Neural cell (in vitro differentiated cells): ENCODE measurements around the gene BTAF1. TPM values are rescaled to one million over a fixed set of nuclear protein-coding genes. Genes with fewer than 3 reads are reported as not detected.

Experiments used
- H2AFZ ChIP-seq: fragments of 200-600, 300-800 bp; sonication (generic), shearing (Covaris generic); 2 replicates; pipeline ENCODE4 v1.6.0; 2014; ENCODE audit warnings: low read depth, mild to moderate bottlenecking, antibody characterized with exemption, low read length, moderate library complexity
- H3F3A ChIP-seq: fragments of 200-600 bp; shearing (Covaris generic); 2 replicates; pipeline ENCODE4 v1.6.1; 2016; ENCODE audit warnings: mild to moderate bottlenecking, moderate library complexity, mixed read lengths, antibody characterized with exemption, low read length; ENCODE audit not compliant: insufficient read depth, poor library complexity, severe bottlenecking
- H3K27ac ChIP-seq: fragments of 200-600, 300-800 bp; sonication (generic), shearing (Covaris generic); 2 replicates; pipeline ENCODE4 v1.5.1; 2014; ENCODE audit warnings: mild to moderate bottlenecking, low read length, moderate library complexity
- H3K27me3 ChIP-seq: fragments of 300-800, 200-600 bp; sonication (generic), shearing (Covaris generic); 2 replicates; pipeline ENCODE4 v1.6.0; 2014; ENCODE audit warnings: mild to moderate bottlenecking, low read depth, low read length, moderate library complexity; ENCODE audit not compliant: insufficient read depth
- H3K36me3 ChIP-seq: fragments of 300-800, 200-600 bp; sonication (generic), shearing (Covaris generic); 2 replicates; pipeline ENCODE4 v1.5.1; 2014; ENCODE audit warnings: mild to moderate bottlenecking, antibody characterized with exemption, low read length, moderate library complexity; ENCODE audit not compliant: insufficient read depth
- H3K4me2 ChIP-seq: fragments of 300-800, 200-600 bp; sonication (generic), shearing (Covaris generic); 2 replicates; pipeline ENCODE4 v1.6.0; 2014; ENCODE audit warnings: mild to moderate bottlenecking, low read length
- H3K4me3 ChIP-seq: fragments of 300-800, 200-600 bp; sonication (generic), shearing (Covaris generic); 2 replicates; pipeline ENCODE4 v1.5.1; 2014; ENCODE audit warnings: mild to moderate bottlenecking, low read length, moderate library complexity
- H3K79me2 ChIP-seq: fragments of 200-600 bp; shearing (Covaris generic); replicated peaks from 2 replicates; pipeline ENCODE4 v1.6.0; 2014; ENCODE audit warnings: mild to moderate bottlenecking, low read length, moderate library complexity; ENCODE audit not compliant: insufficient read depth
- H3K9ac ChIP-seq: fragments of 300-800, 200-600 bp; sonication (generic), shearing (Covaris generic); 2 replicates; pipeline ENCODE4 v1.6.1; 2016; ENCODE audit warnings: mild to moderate bottlenecking, low read length, mixed read lengths
- H3K9me2 ChIP-seq: fragments of 200-600 bp; shearing (Covaris generic); 2 replicates; pipeline ENCODE4 v1.6.1; 2016; ENCODE audit warnings: mild to moderate bottlenecking, low read length, mixed read lengths; ENCODE audit not compliant: insufficient read depth
- H3K9me3 ChIP-seq: fragments of 200-600, 300-800 bp; sonication (generic), shearing (Covaris generic); 2 replicates; pipeline ENCODE4 v1.6.1; 2016; ENCODE audit warnings: mild to moderate bottlenecking, mixed run types, low read length, moderate library complexity, mixed read lengths
- H4K20me1 ChIP-seq: fragments of 200-600 bp; shearing (Covaris generic); 2 replicates; pipeline ENCODE4 v1.6.1; 2016; ENCODE audit warnings: mild to moderate bottlenecking, mixed run types; ENCODE audit not compliant: insufficient read depth
- CTCF ChIP-seq: fragments of 450-650 bp; IDR thresholded peaks from 2 replicates; pipeline ENCODE4 v1.5.1; 2014; ENCODE audit warnings: antibody characterized with exemption, mild to moderate bottlenecking, moderate library complexity; ENCODE audit not compliant: poor library complexity, severe bottlenecking
- EP300 ChIP-seq: fragments of 450-650 bp; conservative IDR thresholded peaks from 2 replicates; pipeline ENCODE4 v1.6.1; 2014; ENCODE audit warnings: antibody characterized with exemption, mild to moderate bottlenecking, moderate library complexity; ENCODE audit not compliant: poor library complexity, severe bottlenecking
- EZH2 ChIP-seq: fragments of 200-600, 300-800 bp; shearing (Covaris generic), sonication (generic); IDR thresholded peaks from 2 replicates; pipeline ENCODE4 v1.6.1; 2014; ENCODE audit warnings: antibody characterized with exemption, low read length, borderline replicate concordance, mild to moderate bottlenecking; ENCODE audit not compliant: insufficient read depth, poor library complexity, severe bottlenecking
- MXI1 ChIP-seq: fragments of 450-650 bp; conservative IDR thresholded peaks from 2 replicates; pipeline ENCODE4 v1.6.1; 2014; ENCODE audit warnings: antibody characterized with exemption, mild to moderate bottlenecking; ENCODE audit not compliant: poor library complexity, severe bottlenecking
- POLR2AphosphoS5 ChIP-seq: IDR thresholded peaks from 2 replicates; pipeline ENCODE4 v1.6.1; 2012
- RAD21 ChIP-seq: fragments of 450-650 bp; conservative IDR thresholded peaks from 2 replicates; pipeline ENCODE4 v1.6.1; 2014; ENCODE audit warnings: antibody characterized with exemption, mild to moderate bottlenecking, moderate library complexity
- REST ChIP-seq: IDR thresholded peaks from 2 replicates; pipeline ENCODE4 v1.6.1; 2012; ENCODE audit warnings: borderline replicate concordance
- SMC3 ChIP-seq: fragments of 450-650 bp; conservative IDR thresholded peaks from 2 replicates; pipeline ENCODE4 v1.6.1; 2014; ENCODE audit warnings: antibody characterized with exemption, mild to moderate bottlenecking, moderate library complexity; ENCODE audit not compliant: poor library complexity
- TAF1 ChIP-seq: IDR thresholded peaks from 2 replicates; pipeline ENCODE4 v1.6.1; 2012; ENCODE audit warnings: low read depth
- polyA plus RNA-seq: library from polyadenylated mRNA; depleted of rRNA; stranded (reverse); fragments of >200 nt; gene quantifications from 2 replicates; pipeline ENCODE4 v1.2.3, GENCODE V29; 2014

BTAF1 gene
- polyA plus RNA-seq, 1 donor from 2014 or later, result 69.4 TPM

GRCh38 chr10:91939653-91940052 is 16.1 kb downstream of the BTAF1 start:
- peaks cover 6% of the 10 kb centered on the region for H3K36me3 ChIP-seq
- no peak overlapping the region for H3K27ac ChIP-seq
- H3K27me3 ChIP-seq, result no peaks in the 10 kb centered on the region
- TF ChIP-seq POLR2AphosphoS5, result no peak
- TF ChIP-seq EP300, result no peak
- TF ChIP-seq REST, result no peak
- no peak for TF ChIP-seq TAF1
- TF ChIP-seq MXI1, result no peak
- TF ChIP-seq CTCF, result no peak
- no peak overlapping the region for H3K4me3 ChIP-seq
- peaks cover 44% of the 10 kb centered on the region for H3K79me2 ChIP-seq
- no peak overlapping the region for H3K4me2 ChIP-seq
- no peaks in the 10 kb centered on the region for H3K9me2 ChIP-seq
- H2AFZ ChIP-seq, result no peak overlapping the region
- H4K20me1 ChIP-seq, result no peaks in the 10 kb centered on the region
- no peaks in the 10 kb centered on the region for H3K9me3 ChIP-seq
- no peaks in the 10 kb centered on the region for H3F3A ChIP-seq
- H3K9ac ChIP-seq, result no peak overlapping the region

- Histone ChIP-seq H3K9me3 (no peaks in the 10 kb centered on the region), H3K4me2 (no peak overlapping the region), H4K20me1 (no peaks in the 10 kb centered on the region), H3K9me2 (no peaks in the 10 kb centered on the region), H3K9ac (no peak overlapping the region), H3K27me3 (no peaks in the 10 kb centered on the region), H3K36me3 (peaks cover 2% of the 10 kb centered on the region), H2AFZ (no peak overlapping the region), H3K79me2 (peaks cover 32% of the 10 kb centered on the region), H3K4me3 (no peak overlapping the region), H3K27ac (no peak overlapping the region), H3F3A (no peaks in the 10 kb centered on the region)
- no peak for TF ChIP-seq EZH2
- TF ChIP-seq POLR2AphosphoS5, result no peak
- no peak for TF ChIP-seq EP300
- no peak for TF ChIP-seq CTCF
- no peak for TF ChIP-seq TAF1
- no peak for TF ChIP-seq MXI1
- no peak for TF ChIP-seq SMC3
- no peak for TF ChIP-seq RAD21
Observed at GRCh38 chr10:91941426-91941825, 17.9 kb downstream of the BTAF1 start.
